ENCODE data around the gene KRT10. TPM values are rescaled to one million over a fixed set of nuclear protein-coding genes. Genes with fewer than 3 reads are reported as not detected.

Gene KRT10
- total and polyA plus RNA-seq, 9 of the 15 experiments (the other 6 are each of a cell fraction or from before 2014, with no cell fraction given): 47.0 to 179 (median 76.2) TPM

DNA sequence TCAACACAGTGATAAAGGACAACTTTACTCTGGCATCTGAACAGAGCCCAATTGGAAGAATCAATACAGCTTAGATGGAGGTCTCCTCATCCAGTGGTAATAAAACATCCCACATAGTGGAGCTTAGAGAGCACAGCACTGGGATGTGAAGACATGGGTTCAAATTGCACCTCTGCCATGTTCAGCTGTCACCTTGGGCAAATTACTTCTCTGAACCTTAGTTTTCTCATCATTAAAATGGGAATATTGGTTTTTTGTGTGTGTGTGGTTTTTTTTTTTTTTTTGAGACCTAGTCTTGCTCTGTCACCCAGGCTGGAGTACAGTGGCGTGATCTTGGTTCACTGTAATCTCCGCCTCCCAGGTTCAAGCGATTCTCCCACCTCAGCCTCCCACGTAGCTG lies 13.6 kb upstream of the KRT10 start (continued):
- TF ChIP-seq CBFA2T3 (IDR thresholded peaks at IDR 0.05) (0 out of 2 replicates have a peak, but pooled peaks have one; percentile 22), ZFPM2 (CRISPR knock-in tag; IDR thresholded peaks at IDR 0.05) (no peak), ZBTB8A (IDR thresholded peaks at IDR 0.05; ENCODE audit: partially characterized antibody) (no peak), ELF4 (CRISPR knock-in tag; IDR thresholded peaks at IDR 0.05) (no peak), ZNF212 (CRISPR knock-in tag; IDR thresholded peaks at IDR 0.05) (no peak), FOXP1 (CRISPR knock-in tag; IDR thresholded peaks at IDR 0.05) (no peak)
- TF ChIP-seq, protein P1, sequence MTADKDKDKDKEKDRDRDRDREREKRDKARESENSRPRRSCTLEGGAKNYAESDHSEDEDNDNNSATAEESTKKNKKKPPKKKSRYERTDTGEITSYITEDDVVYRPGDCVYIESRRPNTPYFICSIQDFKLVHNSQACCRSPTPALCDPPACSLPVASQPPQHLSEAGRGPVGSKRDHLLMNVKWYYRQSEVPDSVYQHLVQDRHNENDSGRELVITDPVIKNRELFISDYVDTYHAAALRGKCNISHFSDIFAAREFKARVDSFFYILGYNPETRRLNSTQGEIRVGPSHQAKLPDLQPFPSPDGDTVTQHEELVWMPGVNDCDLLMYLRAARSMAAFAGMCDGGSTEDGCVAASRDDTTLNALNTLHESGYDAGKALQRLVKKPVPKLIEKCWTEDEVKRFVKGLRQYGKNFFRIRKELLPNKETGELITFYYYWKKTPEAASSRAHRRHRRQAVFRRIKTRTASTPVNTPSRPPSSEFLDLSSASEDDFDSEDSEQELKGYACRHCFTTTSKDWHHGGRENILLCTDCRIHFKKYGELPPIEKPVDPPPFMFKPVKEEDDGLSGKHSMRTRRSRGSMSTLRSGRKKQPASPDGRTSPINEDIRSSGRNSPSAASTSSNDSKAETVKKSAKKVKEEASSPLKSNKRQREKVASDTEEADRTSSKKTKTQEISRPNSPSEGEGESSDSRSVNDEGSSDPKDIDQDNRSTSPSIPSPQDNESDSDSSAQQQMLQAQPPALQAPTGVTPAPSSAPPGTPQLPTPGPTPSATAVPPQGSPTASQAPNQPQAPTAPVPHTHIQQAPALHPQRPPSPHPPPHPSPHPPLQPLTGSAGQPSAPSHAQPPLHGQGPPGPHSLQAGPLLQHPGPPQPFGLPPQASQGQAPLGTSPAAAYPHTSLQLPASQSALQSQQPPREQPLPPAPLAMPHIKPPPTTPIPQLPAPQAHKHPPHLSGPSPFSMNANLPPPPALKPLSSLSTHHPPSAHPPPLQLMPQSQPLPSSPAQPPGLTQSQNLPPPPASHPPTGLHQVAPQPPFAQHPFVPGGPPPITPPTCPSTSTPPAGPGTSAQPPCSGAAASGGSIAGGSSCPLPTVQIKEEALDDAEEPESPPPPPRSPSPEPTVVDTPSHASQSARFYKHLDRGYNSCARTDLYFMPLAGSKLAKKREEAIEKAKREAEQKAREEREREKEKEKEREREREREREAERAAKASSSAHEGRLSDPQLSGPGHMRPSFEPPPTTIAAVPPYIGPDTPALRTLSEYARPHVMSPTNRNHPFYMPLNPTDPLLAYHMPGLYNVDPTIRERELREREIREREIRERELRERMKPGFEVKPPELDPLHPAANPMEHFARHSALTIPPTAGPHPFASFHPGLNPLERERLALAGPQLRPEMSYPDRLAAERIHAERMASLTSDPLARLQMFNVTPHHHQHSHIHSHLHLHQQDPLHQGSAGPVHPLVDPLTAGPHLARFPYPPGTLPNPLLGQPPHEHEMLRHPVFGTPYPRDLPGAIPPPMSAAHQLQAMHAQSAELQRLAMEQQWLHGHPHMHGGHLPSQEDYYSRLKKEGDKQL (CRISPR knock-in tag; IDR thresholded peaks at IDR 0.05; ENCODE audit: borderline replicate concordance): no peak
